ENCODE data around the gene ARHGDIG.

DNA sequence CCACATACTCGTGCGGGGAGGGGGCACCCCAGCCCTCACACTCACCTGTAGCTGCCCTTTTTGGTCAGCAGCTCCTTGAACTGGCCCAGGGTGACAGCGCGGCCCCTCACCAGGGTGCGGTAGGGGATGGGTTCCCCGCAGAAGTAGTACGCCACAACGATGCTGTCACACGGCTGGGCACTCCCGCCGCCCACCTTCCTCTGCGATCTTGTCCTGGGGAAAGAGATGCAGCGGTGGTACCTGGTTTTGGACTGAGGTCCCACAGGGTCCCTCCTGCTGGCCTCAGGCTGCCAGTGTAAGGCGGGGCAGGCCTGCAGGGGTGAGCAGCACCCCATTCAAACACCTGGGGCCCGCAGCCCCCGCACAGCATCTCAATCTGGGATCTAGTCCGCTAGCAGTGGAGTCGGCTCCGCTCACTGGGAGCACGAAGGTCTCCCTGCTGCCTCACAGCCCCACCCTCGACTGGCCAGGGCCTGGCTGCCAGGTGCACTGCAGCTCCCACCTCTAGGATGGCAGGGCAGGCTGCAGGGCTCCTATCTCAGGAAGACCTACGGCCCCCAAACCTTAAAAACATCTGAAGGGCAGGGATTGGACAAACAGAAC lies 9.1 kb downstream of the ARHGDIG start:
- TF ChIP-seq, protein P1, sequence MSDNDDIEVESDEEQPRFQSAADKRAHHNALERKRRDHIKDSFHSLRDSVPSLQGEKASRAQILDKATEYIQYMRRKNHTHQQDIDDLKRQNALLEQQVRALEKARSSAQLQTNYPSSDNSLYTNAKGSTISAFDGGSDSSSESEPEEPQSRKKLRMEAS (IDR thresholded peaks at IDR 0.05; ENCODE audit: insufficient read depth, insufficient read length): no peak
- TF ChIP-seq, protein P2, sequence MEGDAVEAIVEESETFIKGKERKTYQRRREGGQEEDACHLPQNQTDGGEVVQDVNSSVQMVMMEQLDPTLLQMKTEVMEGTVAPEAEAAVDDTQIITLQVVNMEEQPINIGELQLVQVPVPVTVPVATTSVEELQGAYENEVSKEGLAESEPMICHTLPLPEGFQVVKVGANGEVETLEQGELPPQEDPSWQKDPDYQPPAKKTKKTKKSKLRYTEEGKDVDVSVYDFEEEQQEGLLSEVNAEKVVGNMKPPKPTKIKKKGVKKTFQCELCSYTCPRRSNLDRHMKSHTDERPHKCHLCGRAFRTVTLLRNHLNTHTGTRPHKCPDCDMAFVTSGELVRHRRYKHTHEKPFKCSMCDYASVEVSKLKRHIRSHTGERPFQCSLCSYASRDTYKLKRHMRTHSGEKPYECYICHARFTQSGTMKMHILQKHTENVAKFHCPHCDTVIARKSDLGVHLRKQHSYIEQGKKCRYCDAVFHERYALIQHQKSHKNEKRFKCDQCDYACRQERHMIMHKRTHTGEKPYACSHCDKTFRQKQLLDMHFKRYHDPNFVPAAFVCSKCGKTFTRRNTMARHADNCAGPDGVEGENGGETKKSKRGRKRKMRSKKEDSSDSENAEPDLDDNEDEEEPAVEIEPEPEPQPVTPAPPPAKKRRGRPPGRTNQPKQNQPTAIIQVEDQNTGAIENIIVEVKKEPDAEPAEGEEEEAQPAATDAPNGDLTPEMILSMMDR (IDR thresholded peaks at IDR 0.05; ENCODE audit: extremely low read depth in 1 of 2, insufficient read depth in 1 of 2, low read depth in 1 of 2, low read length in 2 of 2): no peak
- TF ChIP-seq POLR2A (IDR thresholded peaks at IDR 0.05; ENCODE audit: low read depth, low read length) (no peak), FOS (IDR thresholded peaks at IDR 0.05; ENCODE audit: borderline replicate concordance, insufficient read depth, low read length) (no peak), POLR2AphosphoS5 (IDR thresholded peaks at IDR 0.05; ENCODE audit: insufficient read depth, low read depth, low read length) (no peak)

Measured in endothelial cell of umbilical vein (primary cell).